ENCODE results near the gene ENGASE.

ENGASE gene

DNA sequence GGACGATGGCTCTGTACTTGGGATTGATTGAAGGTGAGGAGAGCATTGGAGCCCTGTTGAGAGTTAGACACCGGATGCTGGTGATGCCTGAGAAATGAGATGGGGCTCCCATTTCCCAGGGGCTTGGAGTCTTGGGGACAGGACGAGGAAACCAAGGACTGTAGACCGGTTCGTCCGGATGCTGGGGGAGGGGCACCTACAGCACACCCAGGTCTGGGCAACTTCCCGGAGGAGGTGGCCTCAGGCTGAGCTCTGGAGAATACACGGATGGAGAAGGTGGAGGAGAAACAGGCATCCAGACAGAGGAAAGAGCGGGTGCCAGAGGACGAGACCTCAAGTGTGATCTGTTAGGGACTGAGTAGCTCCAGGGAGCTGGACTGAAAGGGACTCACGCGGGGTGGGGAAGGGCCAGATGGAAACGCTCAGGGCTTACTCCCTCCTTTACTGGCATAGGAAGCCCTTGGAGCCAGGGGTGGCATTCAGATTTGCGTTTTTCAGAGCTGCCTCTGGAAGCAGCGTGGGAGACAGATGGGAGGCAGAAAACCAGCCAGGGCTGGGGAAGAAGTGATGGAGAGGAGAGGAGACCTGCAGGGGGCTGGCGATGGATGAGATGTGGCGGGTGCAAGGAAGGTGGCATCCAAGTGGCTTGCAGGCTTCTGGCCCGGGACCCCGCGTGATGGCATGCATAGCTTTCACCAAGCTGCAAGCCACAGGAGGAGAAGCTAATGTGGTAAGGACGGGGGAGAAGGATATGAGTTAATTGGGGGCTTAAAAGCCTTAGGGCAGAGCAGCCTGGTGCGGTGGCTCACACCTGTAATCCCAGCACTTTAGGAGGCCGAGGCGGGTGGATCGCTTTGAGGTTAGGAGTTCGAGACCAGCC lies 42.4 kb upstream of the ENGASE start:
- Histone ChIP-seq H4K20me1 (ENCODE audit: insufficient read depth, low read length, poor library complexity, severe bottlenecking) (no peaks in the 10 kb centered on the region), H3K4me3 (ENCODE audit: low read length, poor library complexity, severe bottlenecking) (no peak overlapping the region), H3K9me3 (ENCODE audit: insufficient read depth, low read depth, low read length) (no peaks in the 10 kb centered on the region), H3F3A (ENCODE audit: low read depth) (no peaks in the 10 kb centered on the region), H3K4me1 (ENCODE audit: insufficient read depth, low read length, poor library complexity, severe bottlenecking) (no peaks in the 10 kb centered on the region), H3K36me3 (ENCODE audit: insufficient read depth, low read length) (no peaks in the 10 kb centered on the region), H3K27me3 (ENCODE audit: insufficient read depth, low read length, poor library complexity, severe bottlenecking) (no peaks in the 10 kb centered on the region), H3K79me2 (ENCODE audit: insufficient read depth, low read length) (no peaks in the 10 kb centered on the region), H2AFZ (ENCODE audit: low read length) (no peak overlapping the region), H3K9me2 (replicated peaks; ENCODE audit: low read depth, low read length) (no peaks in the 10 kb centered on the region), H3K4me2 (ENCODE audit: low read depth, low read length, poor library complexity, severe bottlenecking) (no peak overlapping the region), H3K9ac (ENCODE audit: low read depth, low read length, poor library complexity, severe bottlenecking) (no peak overlapping the region)
- TF ChIP-seq, protein P1, sequence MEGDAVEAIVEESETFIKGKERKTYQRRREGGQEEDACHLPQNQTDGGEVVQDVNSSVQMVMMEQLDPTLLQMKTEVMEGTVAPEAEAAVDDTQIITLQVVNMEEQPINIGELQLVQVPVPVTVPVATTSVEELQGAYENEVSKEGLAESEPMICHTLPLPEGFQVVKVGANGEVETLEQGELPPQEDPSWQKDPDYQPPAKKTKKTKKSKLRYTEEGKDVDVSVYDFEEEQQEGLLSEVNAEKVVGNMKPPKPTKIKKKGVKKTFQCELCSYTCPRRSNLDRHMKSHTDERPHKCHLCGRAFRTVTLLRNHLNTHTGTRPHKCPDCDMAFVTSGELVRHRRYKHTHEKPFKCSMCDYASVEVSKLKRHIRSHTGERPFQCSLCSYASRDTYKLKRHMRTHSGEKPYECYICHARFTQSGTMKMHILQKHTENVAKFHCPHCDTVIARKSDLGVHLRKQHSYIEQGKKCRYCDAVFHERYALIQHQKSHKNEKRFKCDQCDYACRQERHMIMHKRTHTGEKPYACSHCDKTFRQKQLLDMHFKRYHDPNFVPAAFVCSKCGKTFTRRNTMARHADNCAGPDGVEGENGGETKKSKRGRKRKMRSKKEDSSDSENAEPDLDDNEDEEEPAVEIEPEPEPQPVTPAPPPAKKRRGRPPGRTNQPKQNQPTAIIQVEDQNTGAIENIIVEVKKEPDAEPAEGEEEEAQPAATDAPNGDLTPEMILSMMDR (conservative IDR thresholded peaks at IDR 0.05; ENCODE audit: low read length) = no peak
- no peak for TF ChIP-seq EZH2phosphoT487 (IDR thresholded peaks at IDR 0.05; ENCODE audit: borderline replicate concordance)

DNA sequence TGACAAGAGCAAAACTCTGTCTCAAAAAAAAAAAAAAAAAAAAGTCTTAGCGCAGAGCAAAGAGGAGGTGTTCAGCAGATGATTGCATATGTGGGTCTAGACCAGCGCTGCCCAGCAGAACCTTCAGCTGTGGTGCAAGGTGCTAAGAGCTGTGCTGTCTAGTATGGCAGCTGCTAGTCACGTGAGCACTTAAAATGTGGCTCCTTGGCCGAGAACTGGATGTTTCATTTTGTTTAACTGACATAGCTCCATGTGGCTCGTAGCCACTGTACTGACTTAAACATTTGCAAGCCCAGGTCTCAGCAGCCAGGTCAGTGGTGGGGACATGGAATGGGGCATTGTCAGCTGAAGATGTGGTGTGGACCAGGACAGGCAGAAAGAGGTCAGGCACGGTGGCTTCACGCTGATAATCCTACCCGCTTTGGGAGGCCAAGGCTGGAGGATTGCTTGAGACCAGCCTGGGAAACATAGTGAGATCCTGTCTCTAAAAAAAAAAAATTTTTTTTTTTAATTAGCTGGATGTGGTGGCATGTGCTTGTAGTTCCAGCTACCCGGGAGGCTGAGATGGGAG lies 41.5 kb upstream of the ENGASE start:
- no peak overlapping the region for H3K4me3 ChIP-seq (ENCODE audit: low read length, poor library complexity, severe bottlenecking)
- H3K4me2 ChIP-seq (ENCODE audit: low read depth, low read length, poor library complexity, severe bottlenecking) = no peak overlapping the region
- H3K9me2 ChIP-seq (replicated peaks; ENCODE audit: low read depth, low read length) = no peaks in the 10 kb centered on the region
- H3K36me3 ChIP-seq (ENCODE audit: insufficient read depth, low read length) = no peaks in the 10 kb centered on the region
- H3F3A ChIP-seq (ENCODE audit: low read depth) = no peaks in the 10 kb centered on the region
- no peaks in the 10 kb centered on the region for H3K79me2 ChIP-seq (ENCODE audit: insufficient read depth, low read length)
- H3K4me1 ChIP-seq (ENCODE audit: insufficient read depth, low read length, poor library complexity, severe bottlenecking) = no peaks in the 10 kb centered on the region
- H2AFZ ChIP-seq (ENCODE audit: low read length) = no peak overlapping the region
- H3K27me3 ChIP-seq (ENCODE audit: insufficient read depth, low read length, poor library complexity, severe bottlenecking) = no peaks in the 10 kb centered on the region
- H4K20me1 ChIP-seq (ENCODE audit: insufficient read depth, low read length, poor library complexity, severe bottlenecking) = no peaks in the 10 kb centered on the region
- no peak overlapping the region for H3K9ac ChIP-seq (ENCODE audit: low read depth, low read length, poor library complexity, severe bottlenecking)
- no peaks in the 10 kb centered on the region for H3K9me3 ChIP-seq (ENCODE audit: insufficient read depth, low read depth, low read length)
- no peak for TF ChIP-seq EZH2phosphoT487 (IDR thresholded peaks at IDR 0.05; ENCODE audit: borderline replicate concordance)
- TF ChIP-seq, protein P1 (conservative IDR thresholded peaks at IDR 0.05; ENCODE audit: low read length) = no peak

DNA sequence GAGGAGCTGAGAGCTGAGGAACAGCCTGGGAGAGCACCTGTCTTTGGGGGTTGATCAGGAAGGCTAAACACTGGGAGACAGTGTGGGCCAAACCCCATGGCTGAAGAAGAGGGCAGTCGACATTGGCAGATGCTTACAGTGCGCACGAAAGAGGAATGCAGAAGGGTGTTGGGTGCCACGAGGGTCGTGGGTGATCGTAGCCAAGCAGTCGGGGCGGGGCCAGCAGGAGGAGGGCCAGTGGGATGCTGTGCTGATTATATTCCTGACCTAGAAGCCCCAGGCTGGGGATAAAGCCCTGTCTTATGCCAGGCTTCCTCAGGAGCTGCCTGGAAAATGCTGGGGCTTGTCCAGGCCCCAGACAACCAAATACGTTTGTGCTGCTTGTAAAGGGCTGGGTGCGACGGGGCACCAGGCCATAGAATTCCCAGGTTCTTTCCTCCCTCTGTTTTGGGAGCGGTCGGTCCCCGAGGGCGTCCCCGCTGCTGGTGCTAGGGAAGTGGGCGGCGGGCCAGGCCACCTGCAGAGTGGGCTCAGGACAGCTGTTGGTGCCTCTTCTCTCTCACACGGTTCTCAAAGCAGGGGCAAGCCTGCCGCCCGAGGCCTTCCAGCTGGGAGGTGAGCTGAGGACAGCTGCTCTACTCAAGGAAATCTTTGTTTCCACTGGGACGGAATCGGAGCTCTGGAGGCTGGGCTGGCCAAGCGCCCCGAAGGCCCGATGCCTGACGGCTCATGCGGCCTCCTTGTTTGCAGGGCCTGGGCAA lies 40.7 kb upstream of the ENGASE start:
- no peaks in the 10 kb centered on the region for H3K4me1 ChIP-seq (ENCODE audit: insufficient read depth, low read length, poor library complexity, severe bottlenecking)
- no peaks in the 10 kb centered on the region for H3K9me3 ChIP-seq (ENCODE audit: insufficient read depth, low read depth, low read length)
- H3K9me2 ChIP-seq (replicated peaks; ENCODE audit: low read depth, low read length) = no peaks in the 10 kb centered on the region
- no peaks in the 10 kb centered on the region for H3K79me2 ChIP-seq (ENCODE audit: insufficient read depth, low read length)
- H4K20me1 ChIP-seq (ENCODE audit: insufficient read depth, low read length, poor library complexity, severe bottlenecking) = no peaks in the 10 kb centered on the region
- no peak overlapping the region for H2AFZ ChIP-seq (ENCODE audit: low read length)
- no peak overlapping the region for H3K4me2 ChIP-seq (ENCODE audit: low read depth, low read length, poor library complexity, severe bottlenecking)
- no peaks in the 10 kb centered on the region for H3F3A ChIP-seq (ENCODE audit: low read depth)
- H3K4me3 ChIP-seq (ENCODE audit: low read length, poor library complexity, severe bottlenecking) = no peak overlapping the region
- no peaks in the 10 kb centered on the region for H3K27me3 ChIP-seq (ENCODE audit: insufficient read depth, low read length, poor library complexity, severe bottlenecking)
- TF ChIP-seq EZH2phosphoT487 (IDR thresholded peaks at IDR 0.05; ENCODE audit: borderline replicate concordance) = no peak
- TF ChIP-seq, protein P1 (conservative IDR thresholded peaks at IDR 0.05; ENCODE audit: low read length) = no peak
- H3K9ac ChIP-seq (ENCODE audit: low read depth, low read length, poor library complexity, severe bottlenecking) = no peak overlapping the region
- H3K36me3 ChIP-seq (ENCODE audit: insufficient read depth, low read length) = no peaks in the 10 kb centered on the region
